ENCODE results near the gene BBS2.
A peak's percentile ranks its signal among the peaks of the same experiment; 100 is the strongest.
"Not testable (repeated sequence)": the region's sequence is repeated elsewhere in the genome, so short reads cannot be mapped to it uniquely, and the experiment has no call there.

The BBS2 gene

DNA sequence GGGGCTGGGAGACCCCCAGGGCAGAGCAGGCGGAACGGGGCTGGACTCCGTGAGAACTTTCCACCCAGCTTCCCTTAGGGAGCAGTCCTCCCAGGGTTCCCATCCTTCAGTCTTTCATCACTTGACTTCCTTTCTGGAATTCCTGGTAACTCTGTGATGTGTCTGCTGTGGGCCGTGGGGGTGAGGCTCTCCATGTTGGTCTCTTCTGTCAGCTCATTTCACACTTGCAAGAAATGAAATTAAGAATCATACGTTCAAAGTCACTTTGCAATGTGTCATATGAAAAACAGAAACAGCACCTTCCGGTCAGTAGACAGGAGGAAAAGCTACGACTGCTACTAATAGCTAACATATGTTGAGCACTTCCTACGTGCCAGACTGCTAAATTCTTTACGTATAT is 5.4 kb upstream of the BBS2 start:
- peak; percentile 35 for DNase-seq (ENCODE audit: low spot score)

GRCh38 chr16:56520251-56520577 is 390 bp upstream of the BBS2 start:
- no peak for DNase-seq (ENCODE audit: low spot score)

DNA sequence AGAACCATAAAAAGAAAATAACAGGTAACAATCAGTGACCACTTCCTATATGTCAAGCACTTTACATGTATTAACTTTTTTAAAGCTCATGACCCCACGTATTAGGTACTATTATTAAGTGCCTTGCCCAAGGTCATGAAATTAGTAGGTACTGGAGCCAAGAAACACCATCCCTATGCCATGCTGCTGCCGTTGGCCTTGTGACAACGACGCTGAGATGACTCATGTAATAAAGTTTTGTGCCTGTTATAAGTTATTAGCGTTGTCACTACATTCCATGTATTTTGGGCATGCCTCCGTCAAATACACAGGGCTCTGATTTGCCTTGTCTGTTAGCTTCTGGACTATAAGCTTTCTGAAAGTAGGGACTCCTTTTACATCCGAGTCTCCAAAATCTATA is 1.4 kb downstream of the BBS2 start:
- DNase-seq (ENCODE audit: low spot score): no peak

DNA sequence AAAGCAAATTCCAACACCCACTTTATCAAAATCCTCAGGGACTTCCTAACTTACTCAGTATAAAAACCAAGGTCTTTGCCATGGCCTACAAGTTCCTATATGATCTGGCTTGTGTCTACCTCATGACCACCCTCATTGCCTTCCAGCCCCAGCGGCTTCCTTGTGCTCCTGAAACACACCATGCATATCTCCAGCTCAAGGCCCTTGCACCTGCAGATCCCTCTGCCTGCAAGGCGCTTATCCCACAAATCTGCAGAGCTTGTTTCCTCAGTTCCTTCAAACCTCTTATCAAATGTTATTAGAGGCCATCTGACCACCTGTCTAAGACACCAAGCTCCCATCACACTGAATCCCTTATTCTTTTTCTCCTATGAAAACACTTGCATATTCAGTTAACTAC is 2.6 kb downstream of the BBS2 start:
- DNase-seq (ENCODE audit: low spot score): no peak

DNA sequence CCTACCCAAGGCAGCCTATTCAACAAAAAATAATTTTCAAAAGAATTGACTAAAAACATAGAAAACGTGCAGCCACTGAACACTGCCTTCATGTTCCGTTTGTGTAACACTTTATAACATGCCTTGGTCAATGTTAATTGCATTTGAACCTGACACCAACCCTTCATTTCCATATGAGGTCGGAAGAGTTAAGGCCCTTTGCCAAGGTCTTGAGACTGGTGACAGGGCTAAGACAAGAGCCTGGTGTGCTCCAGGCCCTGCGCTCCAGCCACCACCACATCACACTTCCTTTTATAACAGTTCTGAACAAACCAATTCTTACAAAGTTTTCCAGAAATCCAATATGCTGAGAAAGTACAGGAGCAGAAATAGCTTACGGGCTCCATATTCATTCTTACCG is 4.2 kb downstream of the BBS2 start:
- no peak for DNase-seq (ENCODE audit: low spot score)

- no peak for DNase-seq (ENCODE audit: low spot score)
These were observed 5.0 kb downstream of the BBS2 start for GRCh38 chr16:56514845-56515244.

GRCh38 chr16:56513972-56514371 is 5.9 kb downstream of the BBS2 start:
- peak; percentile 31 for DNase-seq (ENCODE audit: low spot score)

DNA sequence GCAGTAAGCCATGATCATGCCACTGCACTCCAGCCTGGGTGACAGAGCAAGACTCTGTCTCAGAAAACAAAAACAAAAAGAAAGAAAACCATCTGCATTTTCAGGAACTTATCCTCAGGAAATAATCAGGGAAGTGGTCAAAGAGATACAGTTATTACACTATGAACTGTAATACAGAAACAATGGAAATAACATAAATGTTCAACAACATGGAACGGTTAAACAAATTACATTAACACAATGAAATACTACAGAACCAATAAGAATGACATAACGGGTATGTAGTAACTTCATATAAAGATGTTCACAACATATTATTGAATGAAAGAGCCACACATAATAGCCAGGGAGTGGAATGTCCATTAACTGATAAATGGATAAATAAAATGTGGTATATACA is 6.7 kb downstream of the BBS2 start:
- DNase-seq (ENCODE audit: low spot score): no peak

- no peak for DNase-seq (ENCODE audit: low spot score)
These were observed 7.8 kb downstream of the BBS2 start for GRCh38 chr16:56512025-56512424.

GRCh38 chr16:56510544-56510943 is 9.3 kb downstream of the BBS2 start:
- DNase-seq (ENCODE audit: low spot score): no peak

DNA sequence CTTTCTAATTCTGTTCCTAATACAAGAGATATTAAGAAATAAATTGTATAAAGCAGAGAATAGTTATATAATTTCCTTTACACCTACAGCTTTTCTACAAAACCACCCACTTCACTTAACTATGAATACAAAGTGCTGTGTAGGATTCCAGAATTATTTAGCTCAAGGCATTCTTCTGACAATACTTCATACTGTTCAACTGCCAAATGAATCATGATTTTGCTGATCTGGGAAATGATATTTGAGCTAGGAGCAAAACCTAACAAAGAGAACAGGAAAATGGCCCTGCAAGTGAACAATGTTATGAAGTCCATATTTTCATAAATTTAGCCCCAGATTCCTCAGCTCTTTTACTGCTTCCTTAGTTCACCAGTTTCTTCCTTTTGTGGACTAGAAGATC is 12.9 kb downstream of the BBS2 start:
- DNase-seq (ENCODE audit: low spot score): peak; percentile 32

GRCh38 chr16:56505181-56505580 is 14.6 kb downstream of the BBS2 start:
- DNase-seq (ENCODE audit: low spot score): no peak

DNA sequence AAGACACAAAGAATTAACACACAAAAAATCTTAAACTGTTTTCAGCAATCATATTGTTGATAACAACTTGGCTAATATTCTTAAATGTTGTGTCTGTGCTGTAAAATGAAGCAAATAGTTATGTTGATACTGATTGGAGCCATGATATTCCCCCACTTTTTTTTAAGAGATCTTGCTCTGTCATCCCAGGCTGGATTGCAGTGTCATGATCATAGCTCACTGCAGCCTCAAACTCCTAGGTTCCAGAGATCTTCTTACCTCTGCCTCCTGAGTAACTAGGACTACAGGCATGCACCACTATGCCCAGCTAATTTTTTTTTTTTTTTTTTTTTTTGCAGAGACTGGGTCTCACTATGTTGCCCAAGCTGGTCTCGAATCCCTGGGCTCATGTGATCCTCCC is 26.0 kb downstream of the BBS2 start:
- no peak for DNase-seq (ENCODE audit: low spot score)

- no peak for DNase-seq (ENCODE audit: low spot score)
These were observed 26.7 kb downstream of the BBS2 start for GRCh38 chr16:56493126-56493525.

- no peak for DNase-seq (ENCODE audit: low spot score)
These were observed 28.1 kb downstream of the BBS2 start for GRCh38 chr16:56491657-56492261.

- DNase-seq (ENCODE audit: low spot score): not testable (repeated sequence)
These were observed 31.0 kb downstream of the BBS2 start for GRCh38 chr16:56488868-56489267.

DNA sequence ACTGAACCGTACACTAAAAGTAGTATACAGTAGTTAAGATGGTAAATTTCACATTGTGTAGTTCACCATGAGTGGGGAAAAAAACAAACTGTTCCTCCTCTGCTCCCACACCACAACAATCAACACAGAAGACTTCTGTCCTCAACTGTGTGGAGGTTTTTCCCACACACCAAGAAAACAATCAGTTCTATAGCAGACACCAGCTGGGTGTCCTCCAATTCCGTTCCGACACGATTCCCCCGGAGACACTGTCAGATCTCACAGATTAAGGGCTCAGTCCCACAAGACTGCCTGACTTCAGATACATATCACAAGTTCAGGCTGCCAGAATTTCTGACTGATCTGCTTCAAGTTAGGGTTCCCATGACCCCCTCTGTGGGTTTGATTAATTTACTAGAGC is 31.8 kb downstream of the BBS2 start:
- DNase-seq (ENCODE audit: low spot score): no peak

DNA sequence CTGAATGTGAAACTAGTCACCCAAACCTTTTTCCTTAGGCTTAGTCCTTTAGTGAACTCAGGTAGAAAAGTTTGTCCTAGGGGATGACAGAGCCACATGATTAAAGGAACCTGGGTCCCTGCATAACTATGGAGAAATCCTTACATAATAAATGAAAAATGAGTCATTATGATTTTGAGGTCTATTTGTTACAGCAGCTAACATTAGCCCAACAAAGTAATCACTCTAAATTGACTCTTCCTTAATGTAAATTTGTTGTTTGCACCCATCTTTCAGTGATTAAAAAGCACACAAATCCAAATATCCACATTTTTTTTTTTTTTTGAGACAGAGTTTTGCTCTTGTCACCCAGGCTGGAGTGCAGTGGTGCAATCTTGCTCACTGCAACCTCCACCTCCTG is 36.4 kb downstream of the BBS2 start:
- no peak for DNase-seq (ENCODE audit: low spot score)

DNA sequence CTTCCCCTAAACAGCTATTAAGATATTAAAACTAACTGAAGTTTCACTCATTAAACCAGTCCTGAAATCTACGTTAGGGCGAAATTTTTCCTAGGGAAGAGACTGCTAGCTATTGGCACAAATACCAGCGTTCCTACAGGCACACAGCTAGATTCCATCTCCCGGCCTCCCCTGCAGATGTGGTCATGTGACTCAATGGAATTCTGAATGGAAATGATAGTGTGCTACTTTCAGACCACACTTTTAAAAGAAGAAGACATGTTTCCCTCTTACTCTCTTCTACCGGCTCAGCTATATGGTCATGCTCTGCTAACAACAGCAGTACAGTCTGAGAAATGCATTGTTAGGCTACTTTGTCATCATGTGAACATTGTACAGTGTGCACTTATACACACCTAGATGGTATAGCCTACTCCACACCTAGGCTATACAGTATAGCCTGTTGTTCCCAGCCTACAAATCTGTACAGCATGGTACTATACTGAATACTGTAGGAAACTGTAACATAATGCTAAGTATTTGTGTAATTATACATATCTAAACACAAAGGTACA is 37.1 kb downstream of the BBS2 start:
- DNase-seq (ENCODE audit: low spot score): no peak

DNA sequence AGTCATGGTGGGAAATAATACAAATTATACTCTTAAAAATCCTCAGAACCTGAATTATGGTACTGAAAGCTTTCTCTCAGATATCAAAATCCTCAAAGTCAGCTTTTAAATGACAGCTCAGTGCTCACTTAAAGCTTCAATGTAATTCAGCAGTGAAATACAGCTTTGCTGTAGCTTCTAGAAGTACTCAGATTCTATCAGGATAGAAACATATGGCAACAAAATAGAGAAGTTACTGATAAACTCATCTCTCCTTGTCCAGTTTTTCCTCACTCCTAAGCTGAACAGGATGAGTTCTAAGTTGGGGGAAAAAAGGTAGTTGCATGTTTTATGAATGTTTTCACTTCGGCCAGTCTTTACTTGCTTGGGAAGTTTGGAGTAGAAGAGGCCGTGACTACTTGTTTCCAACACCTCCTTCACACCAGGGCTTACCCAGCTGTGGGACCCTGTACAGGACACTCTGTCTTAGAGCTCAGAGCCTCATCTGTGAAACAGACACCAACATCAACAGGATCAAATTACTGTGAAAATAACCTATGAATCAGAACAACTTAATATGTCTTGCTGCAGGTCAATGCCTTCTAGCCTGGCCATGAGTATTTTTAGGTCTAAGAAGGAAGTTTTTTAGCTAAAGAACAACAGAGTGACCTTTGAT is 38.2 kb downstream of the BBS2 start:
- no peak for DNase-seq (ENCODE audit: low spot score)

GRCh38 chr16:56480776-56481467 is 38.9 kb downstream of the BBS2 start:
- no peak for DNase-seq (ENCODE audit: low spot score)

- no peak for DNase-seq (ENCODE audit: low spot score)
These were observed 40.4 kb downstream of the BBS2 start for GRCh38 chr16:56479469-56479868.

- DNase-seq (ENCODE audit: low spot score): no peak
These were observed 41.4 kb downstream of the BBS2 start for GRCh38 chr16:56478281-56479049.

All from hepatic stellate cell (primary cell).